GM23338 (cell line): ENCODE measurements around the gene SORCS2. TPM values are rescaled to one million over a fixed set of nuclear protein-coding genes. Genes with fewer than 3 reads are reported as not detected.

ENCODE experiments used
- ATAC-seq: fragments of 200-7000 bp; cut with Tn5 transposase; 3 replicates; pipeline ENCODE4 v1.9.1; 2020
- DNase-seq: peaks from one replicate; pipeline ENCODE4 v3.0.0-alpha.2; 2015; ENCODE audit warnings: low spot score
- H2AFZ ChIP-seq: fragments of 200-600 bp; sonication (generic); 2 replicates; pipeline ENCODE4 v1.8.0; 2016; ENCODE audit warnings: antibody characterized with exemption, mild to moderate bottlenecking, moderate library complexity
- H3F3A ChIP-seq: fragments of 200-600 bp; sonication (generic); replicated peaks from 2 replicates; pipeline ENCODE4 v1.8.0; 2017; ENCODE audit warnings: antibody characterized with exemption, mixed run types, low read depth
- H3K27ac ChIP-seq: fragments of 200-600 bp; sonication (generic); 2 replicates; pipeline ENCODE4 v1.6.1; 2016; ENCODE audit warnings: low read depth
- H3K27me3 ChIP-seq: fragments of 200-600 bp; sonication (generic); 2 replicates; pipeline ENCODE4 v1.8.0; 2016; ENCODE audit warnings: mild to moderate bottlenecking, mixed run types, moderate library complexity; ENCODE audit not compliant: insufficient read depth
- H3K36me3 ChIP-seq: fragments of 200-600 bp; sonication (generic); 2 replicates; pipeline ENCODE4 v1.8.0; 2016; ENCODE audit warnings: mild to moderate bottlenecking; ENCODE audit not compliant: insufficient read depth
- H3K4me1 ChIP-seq: fragments of 200-600 bp; sonication (generic); 2 replicates; pipeline ENCODE4 v1.8.0; 2016; ENCODE audit warnings: mild to moderate bottlenecking, moderate library complexity; ENCODE audit not compliant: insufficient read depth
- H3K4me2 ChIP-seq: fragments of 200-600 bp; sonication (generic); 2 replicates; pipeline ENCODE4 v1.7.1; 2017; ENCODE audit warnings: mixed run types
- H3K4me3 ChIP-seq: fragments of 200-600 bp; sonication (generic); 2 replicates; pipeline ENCODE4 v1.6.1; 2016; ENCODE audit warnings: mixed run types
- H3K79me2 ChIP-seq: fragments of 200-600 bp; sonication (generic); replicated peaks from 2 replicates; pipeline ENCODE4 v1.8.0; 2017; ENCODE audit warnings: mild to moderate bottlenecking; ENCODE audit not compliant: insufficient read depth
- H3K9me2 ChIP-seq: fragments of 200-600 bp; sonication (generic); 2 replicates; pipeline ENCODE4 v1.8.0; 2017; ENCODE audit not compliant: insufficient read depth
- H4K20me1 ChIP-seq: fragments of 200-600 bp; sonication (generic); replicated peaks from 2 replicates; pipeline ENCODE4 v1.8.0; 2017; ENCODE audit warnings: mild to moderate bottlenecking; ENCODE audit not compliant: insufficient read depth
- H3K27ac Mint-ChIP-seq: 2 replicates; pipeline ENCODE4 v1.8.0; 2020; ENCODE audit warnings: inconsistent platforms, mild to moderate bottlenecking, moderate library complexity, mixed read lengths
- H3K27me3 Mint-ChIP-seq: 3 replicates; pipeline ENCODE4 v1.8.0; 2022; ENCODE audit warnings: low read depth, mild to moderate bottlenecking, moderate library complexity, mixed read lengths, inconsistent platforms; ENCODE audit not compliant: insufficient read depth, poor library complexity
- H3K36me3 Mint-ChIP-seq: 3 replicates; pipeline ENCODE4 v1.8.0; 2021; ENCODE audit warnings: low read depth, mild to moderate bottlenecking, inconsistent platforms, moderate library complexity, mixed read lengths
- H3K4me1 Mint-ChIP-seq: 3 replicates; pipeline ENCODE4 v1.8.0; 2020; ENCODE audit warnings: mild to moderate bottlenecking, inconsistent platforms, mixed read lengths
- H3K4me3 Mint-ChIP-seq: 3 replicates; pipeline ENCODE4 v1.8.0; 2021; ENCODE audit warnings: moderate library complexity, mild to moderate bottlenecking, inconsistent platforms, mixed read lengths
- H3K9me3 Mint-ChIP-seq: 3 replicates; pipeline ENCODE4 v1.8.0; 2020; ENCODE audit warnings: moderate library complexity, mild to moderate bottlenecking, inconsistent platforms, mixed read lengths
- CREB1 ChIP-seq: fragments of 250-450 bp; sonication (Bioruptor Pico); IDR thresholded peaks from 2 replicates; pipeline ENCODE4 v1.5.0; 2020; ENCODE audit warnings: low read depth, mild to moderate bottlenecking, moderate library complexity
- ETS1 ChIP-seq: IDR thresholded peaks from 2 replicates; pipeline ENCODE4 v1.6.1; 2016; ENCODE audit warnings: antibody characterized with exemption
- JUNB ChIP-seq: IDR thresholded peaks from one replicate; pipeline ENCODE4 v1.6.1; 2016; ENCODE audit warnings: antibody characterized with exemption; ENCODE audit not compliant: unreplicated experiment
- NANOG ChIP-seq: IDR thresholded peaks from 2 replicates; pipeline ENCODE4 v1.6.1; 2016; ENCODE audit warnings: antibody characterized with exemption, borderline replicate concordance
- STAT1 ChIP-seq: IDR thresholded peaks from one replicate; pipeline ENCODE4 v1.6.1; 2016; ENCODE audit warnings: antibody characterized with exemption; ENCODE audit not compliant: unreplicated experiment
- polyA plus RNA-seq: library from polyadenylated mRNA; unstranded; fragments of >200 nt; fragmentation: Nextera tagmentation; extraction: Ambion mirVana; gene quantifications from 2 replicates; pipeline ENCODE4 v1.2.1, GENCODE V29; 2016
- total RNA-seq: library from RNA; depleted of rRNA; stranded (reverse); fragments of >200 nt; shearing (Covaris generic); gene quantifications from 2 replicates; pipeline ENCODE4 v1.2.3, GENCODE V29; 2014
- TF ChIP-seq, protein P1 (sequence below): fragments of 250-450 bp; sonication (Bioruptor Pico); IDR thresholded peaks from 2 replicates; pipeline ENCODE4 v1.5.0; 2020; ENCODE audit warnings: mild to moderate bottlenecking, moderate library complexity

The SORCS2 gene
- total and polyA plus RNA-seq, 2 experiments from 2014 or later, result 0.47 to 2.4 TPM

- TF ChIP-seq, protein P1, sequence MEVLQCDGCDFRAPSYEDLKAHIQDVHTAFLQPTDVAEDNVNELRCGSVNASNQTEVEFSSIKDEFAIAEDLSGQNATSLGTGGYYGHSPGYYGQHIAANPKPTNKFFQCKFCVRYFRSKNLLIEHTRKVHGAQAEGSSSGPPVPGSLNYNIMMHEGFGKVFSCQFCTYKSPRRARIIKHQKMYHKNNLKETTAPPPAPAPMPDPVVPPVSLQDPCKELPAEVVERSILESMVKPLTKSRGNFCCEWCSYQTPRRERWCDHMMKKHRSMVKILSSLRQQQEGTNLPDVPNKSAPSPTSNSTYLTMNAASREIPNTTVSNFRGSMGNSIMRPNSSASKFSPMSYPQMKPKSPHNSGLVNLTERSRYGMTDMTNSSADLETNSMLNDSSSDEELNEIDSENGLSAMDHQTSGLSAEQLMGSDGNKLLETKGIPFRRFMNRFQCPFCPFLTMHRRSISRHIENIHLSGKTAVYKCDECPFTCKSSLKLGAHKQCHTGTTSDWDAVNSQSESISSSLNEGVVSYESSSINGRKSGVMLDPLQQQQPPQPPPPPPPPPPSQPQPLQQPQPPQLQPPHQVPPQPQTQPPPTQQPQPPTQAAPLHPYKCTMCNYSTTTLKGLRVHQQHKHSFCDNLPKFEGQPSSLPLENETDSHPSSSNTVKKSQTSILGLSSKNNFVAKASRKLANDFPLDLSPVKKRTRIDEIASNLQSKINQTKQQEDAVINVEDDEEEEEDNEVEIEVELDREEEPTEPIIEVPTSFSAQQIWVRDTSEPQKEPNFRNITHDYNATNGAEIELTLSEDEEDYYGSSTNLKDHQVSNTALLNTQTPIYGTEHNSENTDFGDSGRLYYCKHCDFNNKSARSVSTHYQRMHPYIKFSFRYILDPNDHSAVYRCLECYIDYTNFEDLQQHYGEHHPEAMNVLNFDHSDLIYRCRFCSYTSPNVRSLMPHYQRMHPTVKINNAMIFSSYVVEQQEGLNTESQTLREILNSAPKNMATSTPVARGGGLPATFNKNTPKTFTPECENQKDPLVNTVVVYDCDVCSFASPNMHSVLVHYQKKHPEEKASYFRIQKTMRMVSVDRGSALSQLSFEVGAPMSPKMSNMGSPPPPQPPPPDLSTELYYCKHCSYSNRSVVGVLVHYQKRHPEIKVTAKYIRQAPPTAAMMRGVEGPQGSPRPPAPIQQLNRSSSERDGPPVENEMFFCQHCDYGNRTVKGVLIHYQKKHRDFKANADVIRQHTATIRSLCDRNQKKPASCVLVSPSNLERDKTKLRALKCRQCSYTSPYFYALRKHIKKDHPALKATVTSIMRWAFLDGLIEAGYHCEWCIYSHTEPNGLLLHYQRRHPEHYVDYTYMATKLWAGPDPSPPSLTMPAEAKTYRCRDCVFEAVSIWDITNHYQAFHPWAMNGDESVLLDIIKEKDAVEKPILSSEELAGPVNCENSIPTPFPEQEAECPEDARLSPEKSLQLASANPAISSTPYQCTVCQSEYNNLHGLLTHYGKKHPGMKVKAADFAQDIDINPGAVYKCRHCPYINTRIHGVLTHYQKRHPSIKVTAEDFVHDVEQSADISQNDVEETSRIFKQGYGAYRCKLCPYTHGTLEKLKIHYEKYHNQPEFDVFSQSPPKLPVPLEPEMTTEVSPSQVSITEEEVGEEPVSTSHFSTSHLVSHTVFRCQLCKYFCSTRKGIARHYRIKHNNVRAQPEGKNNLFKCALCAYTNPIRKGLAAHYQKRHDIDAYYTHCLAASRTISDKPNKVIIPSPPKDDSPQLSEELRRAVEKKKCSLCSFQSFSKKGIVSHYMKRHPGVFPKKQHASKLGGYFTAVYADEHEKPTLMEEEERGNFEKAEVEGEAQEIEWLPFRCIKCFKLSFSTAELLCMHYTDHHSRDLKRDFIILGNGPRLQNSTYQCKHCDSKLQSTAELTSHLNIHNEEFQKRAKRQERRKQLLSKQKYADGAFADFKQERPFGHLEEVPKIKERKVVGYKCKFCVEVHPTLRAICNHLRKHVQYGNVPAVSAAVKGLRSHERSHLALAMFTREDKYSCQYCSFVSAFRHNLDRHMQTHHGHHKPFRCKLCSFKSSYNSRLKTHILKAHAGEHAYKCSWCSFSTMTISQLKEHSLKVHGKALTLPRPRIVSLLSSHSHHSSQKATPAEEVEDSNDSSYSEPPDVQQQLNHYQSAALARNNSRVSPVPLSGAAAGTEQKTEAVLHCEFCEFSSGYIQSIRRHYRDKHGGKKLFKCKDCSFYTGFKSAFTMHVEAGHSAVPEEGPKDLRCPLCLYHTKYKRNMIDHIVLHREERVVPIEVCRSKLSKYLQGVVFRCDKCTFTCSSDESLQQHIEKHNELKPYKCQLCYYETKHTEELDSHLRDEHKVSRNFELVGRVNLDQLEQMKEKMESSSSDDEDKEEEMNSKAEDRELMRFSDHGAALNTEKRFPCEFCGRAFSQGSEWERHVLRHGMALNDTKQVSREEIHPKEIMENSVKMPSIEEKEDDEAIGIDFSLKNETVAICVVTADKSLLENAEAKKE (CRISPR knock-in tag), result no peak
- TF ChIP-seq JUNB, result no peak
Observed at GRCh38 chr4:7737752-7738457, 545.6 kb downstream of the SORCS2 start (continued).

- no peaks in the 10 kb centered on the region for H3K27me3 ChIP-seq
- H3K4me3 ChIP-seq, result no peak overlapping the region
- H2AFZ ChIP-seq, result no peak overlapping the region
- H3K36me3 ChIP-seq, result no peaks in the 10 kb centered on the region
- no peaks in the 10 kb centered on the region for H3K4me1 ChIP-seq
- no peak overlapping the region for H3K27ac ChIP-seq
- no peaks in the 10 kb centered on the region for H3F3A ChIP-seq
- H3K36me3 Mint-ChIP-seq, result no peaks in the 10 kb centered on the region
- no peaks in the 10 kb centered on the region for H3K27me3 Mint-ChIP-seq
- DNase-seq, result no peak
- H3K9me2 ChIP-seq, result no peaks in the 10 kb centered on the region
- H3K9me3 Mint-ChIP-seq, result no peaks in the 10 kb centered on the region
- H3K27ac Mint-ChIP-seq, result no peak overlapping the region
- no peak for ATAC-seq
- no peaks in the 10 kb centered on the region for H3K79me2 ChIP-seq
- no peak overlapping the region for H3K4me3 Mint-ChIP-seq
- no peak overlapping the region for H3K4me2 ChIP-seq
- H4K20me1 ChIP-seq, result no peaks in the 10 kb centered on the region
- no peaks in the 10 kb centered on the region for H3K4me1 Mint-ChIP-seq
- TF ChIP-seq NANOG (no peak), ETS1 (no peak), STAT1 (no peak), JUNB (no peak), CREB1 (no peak)
- TF ChIP-seq, protein P1 (CRISPR knock-in tag), result no peak
Observed at GRCh38 chr4:7738458-7739076, 546.2 kb downstream of the SORCS2 start.
